ENCODE results near the gene BMPR1A.
"Not testable (repeated sequence)": the region's sequence is repeated elsewhere in the genome, so short reads cannot be mapped to it uniquely, and the experiment has no call there.

Gene BMPR1A

DNA sequence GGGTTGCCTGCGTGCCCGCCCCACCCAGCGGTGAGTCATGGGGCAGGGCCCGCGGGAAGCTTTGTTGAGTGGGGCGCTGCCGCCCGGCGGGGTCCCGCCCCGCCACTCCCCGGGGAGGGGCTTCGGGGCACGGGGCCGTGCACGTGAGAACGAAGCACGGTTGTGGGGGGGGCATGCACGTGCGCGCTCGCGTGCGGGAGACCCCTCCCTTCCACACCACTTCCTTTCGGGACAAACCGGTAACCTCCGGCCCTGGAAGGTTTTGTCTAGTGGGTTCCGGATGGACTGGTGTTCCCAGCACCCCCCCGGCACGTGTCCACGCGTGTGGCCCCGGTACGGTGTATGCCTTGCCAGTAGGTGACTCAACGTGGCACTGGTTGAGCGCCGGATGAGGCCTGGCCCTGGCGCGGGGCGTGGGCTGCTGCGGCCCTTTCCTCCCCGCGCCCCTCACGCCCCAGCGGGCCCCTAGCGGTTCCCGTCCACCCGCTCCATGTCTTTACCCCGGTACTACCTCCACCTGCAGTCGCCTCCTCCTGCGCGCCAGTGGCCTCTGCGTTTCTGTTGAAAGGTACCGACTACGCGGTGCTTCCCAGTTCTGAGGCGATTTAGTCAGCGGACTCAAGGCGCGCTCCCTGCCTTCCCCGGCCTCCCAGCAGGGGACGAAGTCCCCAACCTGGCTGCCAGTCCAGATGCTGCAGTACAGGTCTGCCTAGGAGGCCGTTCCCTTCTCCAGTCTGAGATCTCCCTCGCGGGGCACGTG lies 215.0 kb downstream of the BMPR1A start:
- DNase-seq: peak; percentile 87

DNA sequence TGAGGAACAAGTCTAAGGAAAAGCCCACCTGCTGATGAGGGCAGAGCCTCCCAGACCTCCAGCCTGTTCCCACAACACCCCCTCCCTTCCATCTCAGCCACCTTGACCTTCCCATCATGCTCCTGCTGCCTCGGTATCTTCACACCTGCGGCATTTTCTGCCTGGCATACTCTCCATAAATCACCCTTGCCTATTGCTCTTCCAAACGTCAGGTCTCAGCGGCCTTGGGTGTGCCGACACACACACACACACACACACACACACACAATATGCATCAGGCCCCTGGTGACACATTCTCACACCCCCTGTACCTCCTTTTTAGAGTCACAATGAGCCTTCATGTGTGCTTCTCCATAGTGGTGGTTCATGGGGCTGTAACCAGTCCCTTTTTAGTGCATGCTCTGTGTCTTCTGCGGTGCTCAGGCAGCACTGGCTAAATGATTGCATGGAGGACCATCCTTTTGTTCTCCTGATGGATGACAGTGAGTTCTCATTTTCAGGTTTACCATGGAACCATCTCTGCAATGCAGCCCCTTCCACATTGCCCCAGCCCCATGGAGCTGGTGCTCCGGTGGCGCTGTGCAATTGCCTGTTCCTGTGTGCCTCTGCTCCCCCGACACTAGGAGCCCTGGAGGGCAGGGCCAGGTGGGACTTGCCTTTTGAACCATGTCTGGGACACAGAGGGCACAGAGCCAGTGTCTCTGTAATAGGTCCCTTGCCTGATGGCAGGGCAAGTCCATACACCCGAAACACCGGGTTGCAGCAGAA lies 216.4 kb downstream of the BMPR1A start:
- DNase-seq: no peak

DNA sequence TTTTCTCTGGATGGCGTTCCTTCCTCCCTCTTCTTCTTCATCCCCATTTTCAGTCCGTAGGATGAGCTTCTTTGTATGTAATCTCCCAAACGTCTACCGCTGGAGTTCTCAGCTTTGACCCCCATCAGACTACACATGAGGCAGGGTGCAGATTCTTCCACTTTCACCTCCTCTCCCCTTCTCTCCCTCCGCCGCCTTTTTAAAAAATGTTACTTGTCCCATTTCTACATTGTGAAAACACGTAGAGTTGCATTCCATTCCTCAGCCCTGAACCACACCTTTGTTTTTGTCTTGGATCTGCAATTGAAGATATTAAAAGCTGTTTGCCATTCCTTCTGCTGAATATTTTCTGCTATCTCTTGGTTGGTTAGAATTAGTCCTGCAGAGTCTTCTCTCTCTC lies 218.1 kb downstream of the BMPR1A start:
- no peak for DNase-seq

DNA sequence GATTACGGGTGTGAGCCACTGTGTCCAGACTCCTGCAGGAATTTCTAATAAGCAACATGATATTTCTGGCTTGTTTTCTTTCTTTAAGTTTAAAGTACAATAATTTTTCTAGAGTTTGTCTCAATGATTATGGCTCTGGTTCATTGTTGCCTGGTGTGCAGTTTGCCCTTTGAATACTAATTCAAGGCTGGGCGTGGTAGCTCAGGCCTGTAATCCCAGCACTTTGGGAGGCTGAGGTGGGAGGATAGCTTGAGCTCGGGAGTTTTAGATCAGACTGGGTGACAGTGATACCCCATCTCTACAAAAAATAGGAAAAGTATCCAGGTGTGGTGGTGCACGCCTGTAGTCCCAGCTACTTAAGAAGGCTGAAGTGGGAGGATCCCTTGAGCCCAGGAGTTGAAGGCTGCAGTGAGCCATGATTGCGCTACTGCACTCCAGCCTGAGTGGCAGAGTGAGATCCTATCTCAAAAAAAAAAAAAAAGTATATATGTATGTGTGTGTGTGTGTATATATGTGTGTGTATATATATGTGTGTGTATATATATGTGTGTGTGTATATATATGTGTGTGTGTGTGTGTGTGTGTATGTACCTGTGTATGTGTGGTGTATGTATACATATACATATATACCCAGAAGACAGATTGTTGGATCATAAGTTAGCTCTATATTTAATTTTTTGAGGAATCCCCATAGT lies 220.1 kb downstream of the BMPR1A start:
- no peak for DNase-seq

DNA sequence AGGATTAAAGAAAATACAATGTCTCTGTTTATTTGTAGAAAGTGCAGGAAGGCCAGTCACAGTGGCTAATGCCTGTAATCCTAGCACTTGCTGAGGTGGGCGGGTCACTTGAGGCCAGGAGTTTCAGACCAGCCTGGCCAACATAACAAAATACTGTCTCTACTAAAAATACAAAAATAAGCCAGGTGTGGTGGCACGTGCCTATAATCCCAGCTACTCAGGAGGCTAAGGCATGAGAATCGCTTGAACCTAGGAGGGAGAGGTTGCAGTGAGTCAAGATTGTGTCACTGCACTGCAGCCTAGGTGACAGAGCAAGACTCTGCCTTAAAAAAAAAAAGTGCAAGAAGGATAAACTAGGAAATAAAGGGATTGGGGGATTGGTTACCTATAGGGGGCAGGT lies 222.0 kb downstream of the BMPR1A start:
- not testable (repeated sequence) for DNase-seq

DNA sequence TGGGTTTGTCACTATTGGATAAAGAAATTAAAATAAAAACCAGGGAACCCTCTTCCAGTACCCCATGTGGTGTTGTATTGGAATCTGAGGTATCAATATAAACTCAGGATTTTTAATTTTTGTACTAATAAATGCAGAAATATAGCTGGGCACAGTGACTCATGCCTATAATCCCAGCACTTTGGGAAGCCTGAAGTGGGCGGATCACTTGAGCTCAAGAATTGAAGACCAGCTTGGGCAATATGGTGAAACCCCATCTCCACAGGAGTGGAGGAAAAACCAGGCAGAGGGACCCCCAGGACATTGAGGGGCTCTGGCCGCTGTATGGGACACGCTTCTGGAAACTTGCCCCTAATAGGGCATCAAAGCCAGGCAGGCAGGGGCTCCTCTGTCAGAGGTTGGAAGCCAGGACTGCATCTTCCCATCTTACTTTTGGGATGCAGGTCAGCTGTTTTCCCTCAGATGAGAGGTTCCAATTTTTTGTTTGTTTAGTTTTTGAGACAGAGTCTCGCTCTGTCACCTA lies 222.9 kb downstream of the BMPR1A start:
- DNase-seq: no peak

DNA sequence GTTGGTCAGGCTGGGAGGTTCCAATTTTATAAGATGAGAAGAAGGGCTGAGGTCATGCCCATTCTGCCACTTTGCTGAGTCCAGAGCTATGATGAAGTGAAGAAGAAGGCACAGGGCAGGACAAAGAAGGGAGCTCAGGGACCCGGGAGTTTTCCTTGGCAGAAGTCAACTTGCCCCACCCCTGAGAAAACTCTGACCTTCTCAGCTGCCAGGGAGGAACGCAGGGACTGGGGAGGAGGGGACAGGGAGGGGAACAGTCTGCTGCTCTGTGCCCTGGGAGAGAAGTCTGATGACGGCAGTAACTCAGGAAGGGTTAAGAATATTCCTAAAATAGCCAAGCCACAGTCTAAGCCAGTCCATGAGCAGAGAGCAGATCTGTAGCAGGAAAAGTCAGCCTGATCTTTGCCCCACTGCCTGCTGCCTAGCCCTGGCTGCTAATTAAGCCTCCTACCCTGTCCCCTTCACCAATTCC lies 223.6 kb downstream of the BMPR1A start:
- no peak for DNase-seq

DNA sequence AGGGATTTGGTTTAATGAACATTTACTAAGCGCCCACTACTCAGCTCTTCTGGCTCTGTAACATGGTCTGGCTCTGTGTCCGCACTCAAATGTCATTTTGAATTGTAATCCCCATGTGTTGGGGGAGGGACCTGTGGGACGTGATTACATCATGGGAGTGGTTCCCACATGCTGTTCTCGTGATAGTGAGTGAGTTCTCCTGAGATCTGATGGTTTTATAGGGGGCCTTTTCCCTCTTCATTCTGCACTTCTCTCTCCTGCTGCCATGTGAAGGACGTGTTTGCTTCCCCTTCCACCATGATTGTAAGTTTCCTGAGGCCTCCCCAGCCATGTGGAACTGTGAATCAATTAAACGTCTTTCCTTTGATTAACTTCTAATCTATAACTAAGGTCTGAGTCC lies 224.6 kb downstream of the BMPR1A start:
- not testable (repeated sequence) for DNase-seq

DNA sequence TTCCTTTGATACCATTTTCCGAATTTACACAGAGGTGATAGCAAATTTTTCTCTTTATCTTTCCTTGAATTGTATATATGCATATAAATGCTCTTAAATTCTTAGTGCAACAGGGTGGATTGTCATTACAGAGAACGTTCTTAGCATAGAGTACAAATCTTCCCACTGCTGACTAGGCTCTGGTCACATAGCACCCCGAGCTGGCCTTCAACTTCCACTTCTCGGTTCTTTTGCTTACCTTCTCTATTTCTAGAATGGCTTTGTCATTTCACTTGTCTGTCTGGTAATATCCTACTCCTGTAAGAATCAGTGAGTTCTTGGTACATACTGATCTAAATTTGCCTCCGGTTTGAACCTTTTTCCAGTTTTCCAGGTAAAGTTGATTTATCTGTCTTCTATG lies 225.3 kb downstream of the BMPR1A start:
- DNase-seq: no peak
